Cardiac muscle cell (in vitro differentiated cells and primary cell): ENCODE results near the gene GART. TPM values are rescaled to one million over a fixed set of nuclear protein-coding genes. Genes with fewer than 3 reads are reported as not detected.

Experiments used
- DNase-seq, 2 donors: peaks; one replicate each; pipeline versions ENCODE4 v3.0.0 to v3.0.0-alpha.2; 2010 to 2017; ENCODE audit warnings: low read depth in 1 of 2, low spot score in 1 of 2
- H3K27ac ChIP-seq: fragments of 200-600 bp; sonication (generic); 2 replicates; pipeline ENCODE4 v1.5.1; 2016
- H3K27me3 ChIP-seq: fragments of 200-600 bp; sonication (generic); 2 replicates; pipeline ENCODE4 v1.6.0; 2016; ENCODE audit warnings: control low read depth
- H3K36me3 ChIP-seq: fragments of 200-600 bp; sonication (generic); 2 replicates; pipeline ENCODE4 v1.5.1; 2016; ENCODE audit warnings: control low read depth
- H3K4me1 ChIP-seq: fragments of 200-600 bp; sonication (generic); 2 replicates; pipeline ENCODE4 v1.8.1; 2017; ENCODE audit warnings: low read depth, mild to moderate bottlenecking, mixed run types
- H3K4me3 ChIP-seq: fragments of 200-600 bp; sonication (generic); 2 replicates; pipeline ENCODE4 v1.5.1; 2016; ENCODE audit warnings: mild to moderate bottlenecking
- H3K9me3 ChIP-seq: fragments of 200-600 bp; sonication (generic); 2 replicates; pipeline ENCODE4 v1.5.1; 2017; ENCODE audit warnings: low read depth, mild to moderate bottlenecking, control low read depth
- polyA plus RNA-seq: library from polyadenylated mRNA; unstranded; fragments of >200 nt; fragmentation: Nextera tagmentation; extraction: Ambion mirVana; gene quantifications from 2 replicates; pipeline ENCODE4 v1.2.1, GENCODE V29; 2016
- total RNA-seq: library from RNA; depleted of rRNA; stranded (reverse); fragments of >200 nt; gene quantifications from 2 replicates; pipeline ENCODE4 v1.2.3, GENCODE V29; 2016
- TF ChIP-seq, protein P1 (sequence below): IDR thresholded peaks from 2 replicates; pipeline ENCODE4 v1.5.1; 2012; ENCODE audit warnings: low read depth, mild to moderate bottlenecking, low read length

The GART gene
- total and polyA plus RNA-seq, 2 experiments from 2014 or later, result 53.7 to 129 TPM

DNA sequence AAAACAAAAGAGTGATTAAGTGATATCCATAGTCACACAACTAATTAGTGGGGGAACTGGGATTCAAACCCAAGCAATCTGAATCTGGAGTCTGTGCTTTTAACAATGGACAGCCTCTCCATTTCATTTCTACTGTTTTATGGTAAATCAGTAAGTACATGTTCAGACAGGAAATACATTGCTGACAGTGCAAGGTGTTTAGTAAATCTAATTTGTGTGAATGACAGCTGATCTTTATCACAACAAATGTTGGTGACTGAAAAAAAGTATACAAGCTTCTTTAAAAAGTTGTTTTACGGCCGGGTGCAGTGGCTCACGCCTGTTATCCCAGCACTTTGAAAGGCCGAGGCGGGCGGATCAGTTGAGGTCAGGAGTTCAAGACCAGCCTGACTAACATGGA, 26.0 kb upstream of the GART start:
- TF ChIP-seq, protein P1, sequence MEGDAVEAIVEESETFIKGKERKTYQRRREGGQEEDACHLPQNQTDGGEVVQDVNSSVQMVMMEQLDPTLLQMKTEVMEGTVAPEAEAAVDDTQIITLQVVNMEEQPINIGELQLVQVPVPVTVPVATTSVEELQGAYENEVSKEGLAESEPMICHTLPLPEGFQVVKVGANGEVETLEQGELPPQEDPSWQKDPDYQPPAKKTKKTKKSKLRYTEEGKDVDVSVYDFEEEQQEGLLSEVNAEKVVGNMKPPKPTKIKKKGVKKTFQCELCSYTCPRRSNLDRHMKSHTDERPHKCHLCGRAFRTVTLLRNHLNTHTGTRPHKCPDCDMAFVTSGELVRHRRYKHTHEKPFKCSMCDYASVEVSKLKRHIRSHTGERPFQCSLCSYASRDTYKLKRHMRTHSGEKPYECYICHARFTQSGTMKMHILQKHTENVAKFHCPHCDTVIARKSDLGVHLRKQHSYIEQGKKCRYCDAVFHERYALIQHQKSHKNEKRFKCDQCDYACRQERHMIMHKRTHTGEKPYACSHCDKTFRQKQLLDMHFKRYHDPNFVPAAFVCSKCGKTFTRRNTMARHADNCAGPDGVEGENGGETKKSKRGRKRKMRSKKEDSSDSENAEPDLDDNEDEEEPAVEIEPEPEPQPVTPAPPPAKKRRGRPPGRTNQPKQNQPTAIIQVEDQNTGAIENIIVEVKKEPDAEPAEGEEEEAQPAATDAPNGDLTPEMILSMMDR, result no peak
- Histone ChIP-seq H3K9me3 (no peaks in the 10 kb centered on the region), H3K36me3 (peaks cover 64% of the 10 kb centered on the region), H3K27me3 (no peaks in the 10 kb centered on the region), H3K27ac (no peak overlapping the region), H3K4me1 (no peaks in the 10 kb centered on the region), H3K4me3 (no peak overlapping the region)
- no peak for DNase-seq

DNA sequence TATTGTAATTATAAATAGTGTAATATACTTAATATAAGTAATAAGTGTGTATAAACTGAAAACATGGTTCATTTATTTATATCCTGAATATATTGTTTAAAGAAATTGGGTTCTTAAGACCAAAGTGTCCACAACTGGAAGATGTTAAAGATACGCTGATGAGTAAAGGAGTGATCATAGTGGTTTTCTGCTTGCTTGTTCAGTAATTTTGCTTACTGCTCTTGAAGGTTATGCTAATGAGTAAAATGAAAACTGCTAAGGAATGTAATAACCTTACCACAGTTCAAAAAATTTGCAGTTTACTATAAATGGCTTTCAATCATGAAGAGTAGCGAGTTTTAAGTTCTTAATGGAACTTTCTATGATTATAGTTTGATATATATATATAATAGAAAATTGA, 24.6 kb upstream of the GART start:
- TF ChIP-seq, protein P1, result no peak
- H3K4me3 ChIP-seq, result no peak overlapping the region
- H3K36me3 ChIP-seq, result peaks cover 69% of the 10 kb centered on the region

DNA sequence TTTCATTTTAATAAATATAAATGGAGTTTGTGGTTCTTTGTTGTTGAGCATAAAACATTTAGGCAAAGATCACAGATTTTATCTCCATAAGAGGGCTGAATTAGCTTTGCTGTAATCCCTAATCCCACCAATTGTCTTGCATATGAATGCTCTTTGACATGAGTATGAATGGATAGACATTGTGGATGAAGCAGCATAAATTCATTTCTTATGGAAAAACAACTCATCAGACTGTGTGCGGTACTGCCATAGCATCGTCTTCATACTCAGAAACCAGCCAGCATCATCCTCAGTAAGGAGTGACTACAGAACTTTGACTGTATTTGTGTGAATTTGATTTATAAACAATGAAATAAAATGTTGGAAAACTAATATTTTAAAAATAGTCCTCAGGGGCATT, 20.5 kb upstream of the GART start:
- TF ChIP-seq, protein P1, result no peak
- H3K9me3 ChIP-seq, result no peaks in the 10 kb centered on the region
- H3K27ac ChIP-seq, result no peak overlapping the region
- H3K27me3 ChIP-seq, result no peaks in the 10 kb centered on the region
- no peak overlapping the region for H3K4me3 ChIP-seq
- peaks cover 73% of the 10 kb centered on the region for H3K36me3 ChIP-seq
- H3K4me1 ChIP-seq, result no peaks in the 10 kb centered on the region
- DNase-seq, result no peak

More for the DNA sequence above, 24.6 kb upstream of the GART start:
- Histone ChIP-seq H3K27ac (no peak overlapping the region), H3K4me1 (no peaks in the 10 kb centered on the region), H3K9me3 (no peaks in the 10 kb centered on the region), H3K27me3 (no peaks in the 10 kb centered on the region)
- DNase-seq, result no peak

DNA sequence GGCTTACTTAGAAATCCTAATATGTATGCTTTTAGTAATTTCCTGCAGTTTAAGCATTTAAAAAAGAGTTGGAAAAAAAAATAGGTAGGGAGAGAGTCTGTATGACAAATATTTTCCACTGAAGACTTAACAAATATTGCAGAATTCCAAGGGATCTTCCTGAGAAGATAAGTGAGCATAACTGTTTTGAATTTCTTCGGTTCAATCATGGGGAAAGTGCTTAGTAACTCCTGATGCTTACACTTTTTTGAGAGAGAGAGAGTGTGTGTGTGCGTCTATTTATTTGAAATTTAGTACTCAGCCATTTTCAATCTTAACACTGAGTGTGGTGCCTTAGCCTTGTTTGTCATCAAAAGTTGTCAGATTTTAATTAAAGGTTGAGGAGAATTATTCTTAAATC, 19.5 kb upstream of the GART start:
- peaks cover 71% of the 10 kb centered on the region for H3K36me3 ChIP-seq
- peak in 1 of 2 donors; percentile 34 for DNase-seq
- H3K27me3 ChIP-seq, result no peaks in the 10 kb centered on the region
- peak overlapping the region; percentile 12 for H3K27ac ChIP-seq
- H3K9me3 ChIP-seq, result no peaks in the 10 kb centered on the region
- H3K4me3 ChIP-seq, result no peak overlapping the region
- TF ChIP-seq, protein P1, result no peak
- H3K4me1 ChIP-seq, result no peaks in the 10 kb centered on the region

DNA sequence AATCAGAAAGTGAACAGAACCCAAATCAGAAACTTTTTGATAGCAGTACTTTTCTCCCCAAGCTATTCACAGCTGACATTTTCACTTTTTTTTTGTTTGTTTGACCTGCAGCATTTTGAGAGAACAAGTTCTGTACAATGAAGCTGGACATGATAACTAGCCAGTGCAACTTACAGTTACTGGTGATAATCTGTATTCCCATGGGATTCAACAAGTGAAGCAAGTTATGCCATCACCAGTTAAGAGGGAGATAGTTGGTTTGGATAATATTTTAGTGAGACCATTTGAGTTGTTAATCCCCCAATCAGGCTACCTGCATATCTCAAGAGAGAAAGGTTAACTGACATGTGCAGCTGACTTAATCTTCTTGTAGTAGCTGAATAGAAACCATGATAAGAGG, 19.0 kb upstream of the GART start:
- DNase-seq, result no peak
- no peak overlapping the region for H3K4me3 ChIP-seq
- peaks cover 75% of the 10 kb centered on the region for H3K36me3 ChIP-seq
- TF ChIP-seq, protein P1, result no peak
- no peaks in the 10 kb centered on the region for H3K27me3 ChIP-seq
- no peaks in the 10 kb centered on the region for H3K9me3 ChIP-seq
- no peaks in the 10 kb centered on the region for H3K4me1 ChIP-seq
- peak overlapping the region; percentile 12 for H3K27ac ChIP-seq

DNA sequence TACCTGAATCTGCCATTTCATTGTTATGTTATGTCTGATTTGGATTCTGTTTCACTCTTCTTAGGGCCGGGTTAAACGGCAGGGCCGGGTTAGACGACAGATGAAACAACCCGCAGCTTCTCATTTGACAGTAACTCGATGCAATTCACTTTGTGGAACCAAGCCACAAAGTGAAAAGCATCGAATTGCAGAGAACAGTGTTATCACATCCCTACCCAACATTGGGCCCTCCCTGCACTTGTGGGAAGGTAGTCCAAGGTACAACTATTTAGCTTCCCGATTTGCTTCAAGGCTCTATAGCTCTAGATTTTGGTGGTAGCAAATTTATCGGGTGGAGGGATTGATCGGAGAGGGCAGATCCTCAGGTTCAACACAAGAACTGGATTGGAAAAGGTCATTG, 17.9 kb upstream of the GART start:
- TF ChIP-seq, protein P1, result no peak
- Histone ChIP-seq H3K27me3 (no peaks in the 10 kb centered on the region), H3K27ac (no peak overlapping the region), H3K4me3 (no peak overlapping the region), H3K36me3 (peaks cover 84% of the 10 kb centered on the region), H3K4me1 (no peaks in the 10 kb centered on the region), H3K9me3 (no peaks in the 10 kb centered on the region)
- no peak for DNase-seq
